LNCaP clone FGC (cell line): Measurements from ENCODE around the gene TBCK.
"Not testable (repeated sequence)": the region's sequence is repeated elsewhere in the genome, so short reads cannot be mapped to it uniquely, and the experiment has no call there.

Experiments used
- DNase-seq: peaks from one replicate; pipeline ENCODE4 v3.0.0-alpha.2; 2011; ENCODE audit warnings: low read depth
- H3K4me3 ChIP-seq: 2 replicates; pipeline ENCODE4 v1.5.1; 2011; ENCODE audit warnings: mild to moderate bottlenecking, low read depth, low read length, control low read depth
- TF ChIP-seq, protein P1 (sequence below): IDR thresholded peaks from 2 replicates; pipeline ENCODE4 v1.5.1; 2012; ENCODE audit warnings: mild to moderate bottlenecking; ENCODE audit not compliant: control insufficient read depth, insufficient read depth; ENCODE audit errors: extremely low read depth

TBCK gene

DNA sequence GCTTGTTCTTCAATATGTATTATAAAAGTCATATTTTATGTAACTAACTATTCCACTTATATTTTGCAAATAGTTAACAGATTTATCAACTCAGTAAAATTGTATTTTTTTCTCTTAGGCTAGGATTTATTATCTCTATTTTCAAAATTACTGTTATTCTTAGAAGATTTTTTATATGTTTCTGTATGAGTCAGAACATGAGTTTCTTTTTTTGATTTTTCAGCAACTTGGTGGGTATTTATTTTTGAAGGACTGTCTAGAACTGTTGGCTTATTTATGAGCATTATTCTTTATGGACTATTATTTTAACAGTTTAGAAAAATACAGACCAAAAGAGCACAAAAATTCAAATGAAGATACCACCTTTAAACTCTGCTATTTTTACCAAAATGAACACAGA lies 7.1 kb upstream of the TBCK start:
- TF ChIP-seq, protein P1, sequence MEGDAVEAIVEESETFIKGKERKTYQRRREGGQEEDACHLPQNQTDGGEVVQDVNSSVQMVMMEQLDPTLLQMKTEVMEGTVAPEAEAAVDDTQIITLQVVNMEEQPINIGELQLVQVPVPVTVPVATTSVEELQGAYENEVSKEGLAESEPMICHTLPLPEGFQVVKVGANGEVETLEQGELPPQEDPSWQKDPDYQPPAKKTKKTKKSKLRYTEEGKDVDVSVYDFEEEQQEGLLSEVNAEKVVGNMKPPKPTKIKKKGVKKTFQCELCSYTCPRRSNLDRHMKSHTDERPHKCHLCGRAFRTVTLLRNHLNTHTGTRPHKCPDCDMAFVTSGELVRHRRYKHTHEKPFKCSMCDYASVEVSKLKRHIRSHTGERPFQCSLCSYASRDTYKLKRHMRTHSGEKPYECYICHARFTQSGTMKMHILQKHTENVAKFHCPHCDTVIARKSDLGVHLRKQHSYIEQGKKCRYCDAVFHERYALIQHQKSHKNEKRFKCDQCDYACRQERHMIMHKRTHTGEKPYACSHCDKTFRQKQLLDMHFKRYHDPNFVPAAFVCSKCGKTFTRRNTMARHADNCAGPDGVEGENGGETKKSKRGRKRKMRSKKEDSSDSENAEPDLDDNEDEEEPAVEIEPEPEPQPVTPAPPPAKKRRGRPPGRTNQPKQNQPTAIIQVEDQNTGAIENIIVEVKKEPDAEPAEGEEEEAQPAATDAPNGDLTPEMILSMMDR: no peak
- no peak for DNase-seq
- H3K4me3 ChIP-seq: no peak overlapping the region

GRCh38 chr4:106321814-106322213 lies 5.8 kb upstream of the TBCK start:
- not testable (repeated sequence) for H3K4me3 ChIP-seq, DNase-seq

DNA sequence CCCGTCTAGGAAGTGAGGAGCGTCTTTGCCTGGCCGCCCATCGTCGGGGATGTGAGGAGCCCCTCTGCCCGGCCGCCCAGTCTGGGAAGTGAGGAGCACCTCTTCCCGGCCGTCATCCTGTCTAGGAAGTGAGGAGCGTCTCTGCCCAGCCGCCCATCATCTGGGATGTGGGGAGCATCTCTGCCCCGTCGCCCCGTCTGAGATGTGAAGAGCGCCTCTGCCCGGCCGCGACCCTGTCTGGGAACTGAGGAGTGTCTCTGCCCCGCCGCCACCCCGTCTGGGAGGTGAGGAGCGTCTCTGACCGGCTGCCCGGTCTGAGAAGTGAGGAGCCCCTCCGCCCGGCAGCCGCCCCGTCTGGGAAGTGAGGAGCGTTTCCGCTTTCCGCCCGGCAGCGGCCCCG lies 5.2 kb upstream of the TBCK start:
- H3K4me3 ChIP-seq, DNase-seq: not testable (repeated sequence)

GRCh38 chr4:106320235-106320634 lies 4.2 kb upstream of the TBCK start:
- no peak overlapping the region for H3K4me3 ChIP-seq
- TF ChIP-seq, protein P1: no peak

GRCh38 chr4:106318511-106318910 lies 2.5 kb upstream of the TBCK start:
- DNase-seq: no peak
- H3K4me3 ChIP-seq: no peak overlapping the region
- TF ChIP-seq, protein P1: no peak

More at GRCh38 chr4:106320235-106320634, 4.2 kb upstream of the TBCK start:
- no peak for DNase-seq

DNA sequence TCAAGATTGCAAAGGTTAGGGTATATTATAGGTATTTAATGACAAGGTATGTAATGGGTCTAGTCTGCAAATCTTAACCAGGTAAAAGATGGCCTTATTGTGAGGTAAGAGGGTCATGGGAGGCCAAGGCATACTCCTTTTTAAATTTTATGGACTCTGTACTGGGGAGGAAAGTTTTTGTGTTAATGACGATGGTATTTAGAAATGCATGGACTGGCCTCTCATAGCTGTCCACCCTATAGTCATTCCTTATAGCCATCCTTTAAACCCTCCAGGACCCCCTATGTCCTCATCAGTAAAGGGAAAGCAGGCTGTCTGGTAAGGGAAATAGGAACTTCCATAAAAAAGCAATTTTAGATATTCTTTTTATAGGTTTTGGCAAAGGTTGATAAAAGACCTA lies 1.8 kb upstream of the TBCK start:
- no peak for DNase-seq
- TF ChIP-seq, protein P1: no peak
- peak overlapping the region; percentile 89 for H3K4me3 ChIP-seq

DNA sequence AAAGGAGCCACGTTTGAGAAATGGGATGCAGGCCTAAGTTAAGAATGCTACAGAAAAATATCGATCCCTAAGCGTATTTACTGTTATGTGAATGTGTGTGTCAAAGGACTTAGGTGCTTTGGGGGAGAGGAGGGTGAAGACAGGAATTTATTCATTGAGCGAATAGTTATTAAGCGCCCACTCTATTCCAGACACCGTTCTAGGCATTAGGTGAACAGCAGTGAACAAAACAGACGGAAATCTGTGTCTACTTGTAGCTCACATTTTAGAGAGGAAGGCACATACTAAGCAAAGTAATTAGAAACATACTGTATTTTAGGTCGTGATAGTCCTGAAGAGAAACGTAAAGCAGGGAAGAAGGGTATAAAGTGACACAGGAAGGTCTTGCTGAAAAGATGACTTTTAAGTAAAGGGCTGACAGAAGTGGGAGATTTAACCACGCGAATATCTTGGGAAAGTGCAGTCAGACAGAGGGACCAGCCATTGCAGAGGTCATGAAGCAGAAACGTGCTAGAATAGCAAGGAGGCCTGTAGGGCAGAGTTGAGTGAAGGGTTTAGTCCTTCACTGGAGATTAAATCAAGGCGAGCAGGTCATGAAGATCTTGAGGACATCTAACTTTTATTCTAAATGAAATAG lies 882 bp upstream of the TBCK start:
- peak overlapping the region; percentile 89 for H3K4me3 ChIP-seq
- no peak for DNase-seq
- TF ChIP-seq, protein P1: no peak

DNA sequence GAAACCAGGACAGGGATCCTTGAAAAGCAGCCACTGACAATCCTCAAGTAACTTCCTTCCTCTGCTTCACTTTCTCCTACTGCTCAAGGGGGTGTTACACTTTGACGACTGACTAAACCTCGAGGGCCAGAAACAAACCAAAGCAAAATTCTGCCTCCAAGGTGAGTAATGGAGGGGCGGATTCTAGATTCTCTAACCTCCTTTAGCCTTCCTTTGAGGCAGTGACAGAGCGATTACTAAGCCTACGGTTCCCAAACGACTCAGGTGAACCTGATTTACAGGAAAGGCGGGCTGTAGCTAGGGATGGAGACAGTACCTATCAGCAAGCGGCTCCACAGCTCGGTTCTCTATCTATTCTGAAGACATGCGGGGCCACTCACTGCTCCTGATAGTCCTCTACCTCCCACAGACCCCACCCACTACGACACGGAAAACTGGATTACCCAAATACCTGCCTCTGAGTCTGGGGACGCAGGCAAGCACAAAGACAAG lies 487 bp downstream of the TBCK start:
- peak overlapping the region; percentile 89 for H3K4me3 ChIP-seq
- TF ChIP-seq, protein P1: no peak
- peak; percentile 46 for DNase-seq
